Stimulated activated CD8-positive, alpha-beta memory T cell treated with anti-CD3 and anti-CD28 coated beads, Interleukin-7, amount 100 ng/mL, for 4 hours (primary cell): ENCODE measurements around the gene MCOLN1.

ENCODE experiments used
- DNase-seq, 2 donors: peaks; one replicate each; pipeline ENCODE4 v3.0.0-alpha.2; 2020; ENCODE audit warnings: low read depth in 2 of 2

Gene MCOLN1

DNA sequence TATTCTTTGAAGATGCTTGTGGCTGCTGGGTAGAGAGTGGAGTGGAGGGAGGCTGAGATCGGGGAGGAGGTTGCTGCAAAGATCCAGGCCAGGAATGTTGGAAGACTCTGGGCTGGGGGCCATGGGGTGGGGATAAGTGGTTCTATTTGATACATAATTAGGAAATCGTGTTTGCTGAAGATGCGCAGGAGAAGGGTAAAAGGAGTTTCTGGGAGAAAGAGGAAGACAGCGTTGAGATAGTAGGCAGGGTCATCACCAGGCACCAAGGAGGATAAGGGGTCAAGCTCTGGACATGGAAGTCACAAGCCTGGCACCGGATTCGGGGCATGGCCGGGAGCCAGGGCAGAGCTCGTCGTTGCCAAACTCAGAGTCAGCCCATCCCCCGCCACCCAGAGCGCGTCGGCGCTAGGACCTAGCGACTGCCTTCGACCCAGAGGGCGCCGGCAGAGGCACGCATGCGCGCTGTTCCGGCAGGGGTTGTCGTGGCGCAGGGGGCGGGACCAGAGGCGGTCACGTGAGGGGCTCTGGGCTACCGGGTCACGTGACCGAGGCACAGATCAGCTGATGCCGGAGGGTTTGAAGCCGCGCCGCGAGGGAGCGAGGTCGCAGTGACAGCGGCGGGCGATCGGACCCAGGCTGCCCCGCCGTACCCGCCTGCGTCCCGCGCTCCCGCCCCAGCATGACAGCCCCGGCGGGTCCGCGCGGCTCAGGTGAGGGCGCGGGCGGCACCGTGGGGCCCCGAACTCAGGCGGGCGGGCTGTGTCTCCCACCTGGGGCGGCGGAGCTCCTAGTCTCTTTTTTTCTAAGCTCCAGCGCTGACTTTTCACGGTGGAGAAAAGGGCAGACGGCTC, at the start of gene MCOLN1:
TSS of gene MCOLN1 (plus strand) at position 553 of the 851 bp plus-strand sequence. CDS start at position 680, 127 bp downstream.
- peak; percentile 98 to 99 for DNase-seq

DNA sequence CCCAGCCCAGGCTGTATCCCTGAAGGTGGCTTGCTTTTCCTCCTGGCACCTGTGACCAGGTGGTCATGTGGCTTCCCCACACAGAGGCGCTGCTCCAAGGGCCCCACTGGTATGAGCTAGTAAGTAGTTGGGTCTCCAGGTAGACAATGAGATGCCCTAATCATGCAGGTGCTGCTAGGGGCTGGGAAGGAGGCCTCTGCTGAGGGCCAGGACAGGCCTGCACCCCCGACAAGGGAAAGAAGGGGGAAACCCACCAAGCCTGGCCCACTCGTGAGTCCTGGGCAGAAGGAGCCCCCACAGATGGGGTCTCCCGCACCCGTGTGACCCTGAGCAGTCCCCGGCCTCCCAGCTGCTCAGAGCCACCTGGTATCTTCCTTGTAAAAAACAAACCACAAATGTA, 46.8 kb upstream of the MCOLN1 start:
- no peak for DNase-seq

DNA sequence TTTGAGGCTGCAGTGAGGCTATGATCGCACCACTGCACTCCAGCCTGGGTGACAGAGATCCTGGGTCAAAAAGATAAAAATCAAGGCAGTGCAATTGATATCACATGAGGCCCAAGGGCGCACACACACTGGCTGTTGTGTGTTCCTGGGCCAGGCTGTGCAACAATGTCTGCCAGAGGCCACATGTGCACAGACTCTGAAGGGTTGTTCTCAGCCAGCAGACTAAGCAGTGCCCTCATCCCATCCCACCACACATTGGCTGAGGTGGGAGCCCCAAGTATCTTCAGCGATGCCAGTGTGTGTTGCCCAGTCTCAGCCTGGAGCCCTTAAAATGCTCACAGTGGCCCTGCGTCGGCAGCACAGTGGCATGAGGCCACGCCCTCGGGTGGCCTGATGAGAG, 46.2 kb upstream of the MCOLN1 start:
- no peak for DNase-seq

DNA sequence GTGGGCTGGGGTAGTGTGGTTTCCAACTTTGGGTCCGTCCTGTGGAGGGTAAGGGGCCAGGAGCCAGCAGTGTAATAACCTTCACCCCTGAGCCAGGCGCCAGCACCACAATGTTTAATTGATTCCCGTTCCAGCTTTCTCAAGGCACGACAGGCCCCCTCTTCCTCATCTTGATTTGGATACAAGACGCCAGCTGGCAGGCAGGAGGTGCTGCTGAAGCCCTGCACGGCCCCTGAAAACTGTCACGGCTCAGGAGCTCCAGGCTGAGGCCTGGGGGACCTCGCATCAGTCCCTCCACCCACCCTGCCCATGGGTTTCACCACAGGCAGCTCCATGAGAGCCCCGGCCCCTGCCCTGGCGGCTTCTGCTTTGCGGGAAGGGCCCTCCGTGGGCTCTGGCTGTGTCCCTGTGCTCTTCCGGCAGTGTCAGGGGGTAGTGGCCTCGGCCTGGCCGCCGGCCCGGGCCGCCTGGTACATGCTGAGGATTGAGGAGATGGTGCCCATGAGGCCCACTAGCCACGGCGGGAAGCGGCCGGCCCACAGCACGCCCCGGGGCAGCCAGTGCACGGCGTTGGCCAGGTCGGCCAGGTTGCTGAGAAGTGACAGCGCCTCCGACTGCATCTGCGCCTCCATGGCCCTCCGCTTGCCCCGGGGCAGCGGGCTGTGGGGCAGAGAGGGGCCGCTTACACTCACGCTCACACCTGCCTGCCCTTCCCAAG, 45.5 kb upstream of the MCOLN1 start:
- no peak for DNase-seq

DNA sequence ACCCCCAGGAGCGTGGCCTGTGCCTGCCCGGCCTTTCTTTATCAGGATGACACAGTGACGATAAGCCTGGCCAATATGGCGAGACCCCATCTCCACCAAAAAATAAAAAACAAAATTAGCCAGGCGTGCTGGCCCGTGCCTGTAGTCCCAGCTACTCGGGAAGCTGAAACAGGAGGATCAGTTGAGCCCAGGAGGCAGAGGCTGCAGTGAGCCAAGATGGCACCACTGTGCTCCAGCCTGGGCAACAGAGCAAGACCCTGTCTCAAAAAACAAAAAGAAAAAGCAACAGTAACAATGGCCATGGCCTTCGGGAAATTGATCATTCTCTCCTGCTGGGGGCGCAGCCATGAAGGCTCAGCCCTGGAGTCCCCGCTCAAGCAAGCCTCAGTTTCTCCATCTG, 44.7 kb upstream of the MCOLN1 start:
- no peak for DNase-seq

DNA sequence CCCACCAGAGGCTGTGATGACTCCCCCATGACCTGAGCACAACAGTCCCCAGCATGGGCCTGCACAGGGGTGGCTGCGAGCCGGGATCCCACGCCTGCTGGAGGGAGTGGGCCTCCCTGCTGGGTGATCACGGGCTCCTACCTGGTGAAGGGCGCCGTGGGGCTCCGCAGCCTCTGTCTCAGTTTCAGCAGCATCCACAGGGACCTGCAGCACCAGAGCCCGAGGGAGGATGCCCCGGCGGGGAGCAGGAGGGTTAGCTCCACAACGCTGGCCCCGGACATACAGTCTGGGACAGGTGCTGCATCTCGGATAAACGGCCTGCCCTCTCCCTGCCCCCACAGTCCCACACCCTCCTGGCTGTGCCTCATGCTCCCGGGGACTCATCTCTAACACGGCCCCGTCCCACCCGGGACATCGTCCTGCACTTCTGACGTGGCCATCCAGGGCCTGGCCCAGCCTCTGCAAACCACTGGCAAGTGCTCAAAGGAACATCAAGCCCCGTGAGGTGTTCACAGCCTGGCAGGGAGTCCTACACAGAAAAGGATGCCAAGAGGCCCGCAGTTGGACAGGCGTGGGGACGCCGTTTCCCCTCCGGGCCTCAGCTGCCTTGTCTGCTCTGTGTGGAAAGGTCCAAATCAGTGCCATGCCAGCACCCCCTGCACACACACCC, 44.1 kb upstream of the MCOLN1 start:
- DNase-seq: no peak

DNA sequence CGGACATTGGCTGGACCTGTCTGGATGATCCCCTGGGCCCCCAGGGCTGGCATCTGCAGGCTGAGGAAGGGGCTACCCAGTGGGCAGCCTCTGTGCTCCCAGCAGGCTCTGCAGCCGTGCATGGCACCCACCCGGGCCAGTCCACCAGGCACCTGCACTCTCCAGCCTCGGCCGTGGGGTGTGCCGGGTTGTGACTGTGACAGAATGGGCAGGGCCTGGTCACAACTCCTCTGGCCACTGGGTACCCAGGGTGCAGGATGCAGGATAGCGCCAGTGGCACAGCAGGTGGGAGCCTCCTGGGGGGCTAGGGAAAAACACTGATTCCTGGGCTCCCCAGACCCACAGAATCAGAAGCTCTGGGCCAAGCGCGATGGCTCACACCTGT, 43.6 kb upstream of the MCOLN1 start:
- DNase-seq: no peak

DNA sequence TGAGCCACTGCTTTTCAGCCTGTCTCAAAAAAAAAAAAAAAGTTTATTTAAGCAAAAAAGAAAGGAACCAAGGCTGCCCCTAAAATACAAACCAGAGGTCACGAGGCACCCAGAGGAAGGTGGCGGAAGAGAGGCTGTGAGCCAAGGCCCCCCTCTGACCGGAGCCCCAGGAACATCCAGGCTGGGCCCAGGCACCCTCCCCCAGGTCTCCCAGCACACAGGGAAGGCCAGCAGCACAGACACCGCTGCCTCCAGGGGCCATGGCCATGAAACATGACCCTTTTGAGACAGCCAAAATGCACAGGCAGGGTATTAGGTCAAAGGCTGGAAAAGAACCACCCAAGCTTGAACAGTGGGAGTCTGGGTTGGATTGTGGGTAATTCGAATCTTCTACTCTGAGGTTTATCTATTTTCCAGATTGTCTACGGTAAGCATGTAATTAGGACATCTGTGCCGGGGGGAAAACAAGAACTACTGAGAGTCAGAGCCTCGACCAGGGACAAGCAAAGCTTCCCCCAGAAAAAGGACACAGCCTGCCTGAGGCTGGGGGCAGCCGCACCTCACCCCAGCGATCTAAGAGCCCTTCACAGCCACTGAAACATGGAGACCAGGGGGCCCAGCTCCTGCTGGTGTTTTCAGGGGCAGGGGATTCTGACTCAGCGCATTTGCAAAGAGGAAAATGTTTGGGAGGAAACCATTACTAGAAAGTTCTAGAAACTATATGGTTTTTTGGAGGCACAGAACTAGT, 42.0 kb upstream of the MCOLN1 start:
- no peak for DNase-seq

DNA sequence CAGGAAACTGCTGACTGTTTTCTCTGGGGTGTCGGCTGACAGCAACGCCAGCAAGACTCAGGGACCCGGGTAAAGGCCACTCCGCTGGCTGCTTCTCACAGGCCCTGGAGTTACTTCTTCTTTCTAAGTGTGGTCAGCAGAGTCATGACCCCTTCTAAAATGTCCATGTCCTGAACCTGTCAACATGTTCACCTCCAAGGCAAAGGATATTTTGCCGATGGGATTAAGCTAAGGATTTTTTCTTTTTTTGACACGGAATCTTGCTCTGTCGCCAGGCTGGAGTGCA, 41.5 kb upstream of the MCOLN1 start:
- no peak for DNase-seq

DNA sequence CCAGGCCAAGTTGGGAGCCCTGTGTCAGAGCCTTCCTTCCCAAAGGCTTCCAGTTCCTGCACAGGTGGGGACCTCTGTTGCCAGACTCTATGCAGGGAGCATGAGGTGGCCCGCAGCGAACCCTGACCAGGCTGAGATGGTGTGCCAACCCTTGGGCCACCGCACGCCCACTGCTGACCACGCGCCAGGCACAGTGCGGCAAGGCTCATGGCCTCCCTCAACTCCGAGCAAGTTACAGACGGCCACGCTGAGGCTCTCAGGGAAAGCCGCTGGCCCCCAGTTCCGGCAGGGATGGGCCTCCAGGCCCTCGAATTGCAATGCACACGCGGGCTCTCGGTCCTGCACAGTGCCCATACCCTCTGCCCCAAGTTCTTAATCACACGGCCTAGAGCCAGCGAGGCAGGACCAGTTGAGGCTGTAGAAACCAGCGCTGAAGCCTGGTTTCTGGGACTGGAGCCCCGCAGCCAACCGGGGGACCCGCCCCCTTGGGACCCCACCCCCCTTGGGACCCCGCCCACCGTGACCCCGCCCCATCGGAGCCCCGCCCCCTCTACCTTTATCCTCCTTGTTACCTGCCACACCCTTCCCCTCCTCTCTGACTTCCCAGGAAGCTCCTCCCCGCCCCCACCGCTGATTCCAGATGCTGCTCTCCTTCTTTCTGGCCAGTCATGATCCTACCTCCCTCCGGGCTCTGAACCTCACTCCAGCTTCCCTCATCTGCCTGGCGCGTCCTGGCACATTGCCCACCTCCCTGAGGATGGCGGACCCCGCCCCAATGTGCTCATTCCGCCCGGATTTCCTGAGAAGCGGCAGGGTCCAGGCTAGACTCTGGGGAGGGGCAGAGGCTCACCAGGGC, 39.6 kb upstream of the MCOLN1 start:
- no peak for DNase-seq

DNA sequence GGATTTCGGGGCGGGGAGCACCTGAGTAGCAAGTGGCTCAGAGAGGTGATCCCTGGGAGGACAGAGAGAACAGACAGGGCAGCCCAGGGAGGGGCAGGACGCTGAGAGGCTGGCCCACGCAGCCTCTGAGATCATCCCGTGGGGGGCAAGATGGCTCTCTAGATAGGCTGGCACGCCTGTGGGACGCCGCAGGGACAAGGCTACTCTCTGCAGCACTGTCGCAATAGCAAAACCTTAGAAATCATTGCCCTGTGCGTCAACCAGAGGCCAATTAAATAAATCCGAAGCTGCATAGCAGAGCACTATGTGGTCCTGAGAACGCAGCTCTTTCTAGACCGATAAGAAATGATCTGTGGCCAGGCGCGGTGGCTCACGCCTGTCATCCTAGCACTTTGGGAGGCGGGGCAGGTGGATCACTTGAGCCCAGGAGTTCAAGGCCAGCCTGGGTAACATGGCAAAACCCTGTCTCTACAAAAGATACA, 38.7 kb upstream of the MCOLN1 start:
- DNase-seq: no peak

DNA sequence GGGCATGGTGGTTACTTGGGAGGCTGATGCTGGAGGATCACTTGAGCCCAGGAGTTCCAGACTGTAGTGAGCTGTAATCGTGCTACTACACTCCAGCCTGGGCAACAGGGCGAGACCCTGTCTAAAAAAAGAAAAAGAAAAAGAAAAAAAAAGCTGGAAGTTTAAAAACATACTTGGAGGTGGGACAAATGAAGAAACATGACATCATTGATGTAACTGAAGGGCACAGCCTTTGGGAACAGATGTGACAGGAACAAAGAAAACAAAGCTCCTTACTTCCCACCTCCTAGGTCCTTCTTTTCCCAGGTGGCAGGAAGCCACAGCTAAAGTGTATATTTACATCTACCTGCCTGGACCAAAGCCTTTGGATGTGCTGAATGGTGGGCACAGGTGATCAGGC, 35.5 kb upstream of the MCOLN1 start:
- DNase-seq: no peak

DNA sequence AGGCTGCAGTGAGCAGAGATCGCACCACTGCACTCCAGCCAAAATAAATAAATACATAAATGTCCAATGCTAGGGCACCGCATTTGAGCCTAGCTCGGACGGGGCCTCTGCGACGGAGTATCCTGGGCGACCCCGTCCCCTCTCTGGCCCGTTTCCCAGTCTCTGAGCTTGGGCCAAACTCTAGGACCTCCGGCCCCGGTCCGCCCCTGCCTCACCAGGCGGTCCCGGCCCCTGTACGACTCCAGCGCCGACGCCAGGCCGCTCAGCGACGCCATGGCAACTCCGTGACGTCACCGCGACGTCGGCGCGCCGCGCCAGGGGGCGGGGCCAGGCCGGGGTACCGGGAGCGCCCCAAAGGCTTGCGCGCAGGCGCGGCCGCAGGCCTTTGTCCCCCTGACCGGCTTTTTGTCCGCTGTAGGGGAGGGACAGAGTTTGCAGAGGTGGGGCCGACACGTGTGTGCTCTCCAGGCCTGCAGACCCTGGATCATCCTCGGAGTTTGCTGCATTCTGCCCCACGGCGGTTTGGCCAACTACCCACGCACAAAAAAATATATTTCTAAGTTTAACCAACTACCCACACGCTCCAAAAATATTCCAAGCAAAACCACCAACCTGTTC, 33.6 kb upstream of the MCOLN1 start, which contains the start of gene PEX11G:
TSS of gene PEX11G (minus strand) at position 300 of the 618 bp plus-strand sequence. CDS start at position 275, 25 bp downstream.
- peak; percentile 74 to 84 for DNase-seq

DNA sequence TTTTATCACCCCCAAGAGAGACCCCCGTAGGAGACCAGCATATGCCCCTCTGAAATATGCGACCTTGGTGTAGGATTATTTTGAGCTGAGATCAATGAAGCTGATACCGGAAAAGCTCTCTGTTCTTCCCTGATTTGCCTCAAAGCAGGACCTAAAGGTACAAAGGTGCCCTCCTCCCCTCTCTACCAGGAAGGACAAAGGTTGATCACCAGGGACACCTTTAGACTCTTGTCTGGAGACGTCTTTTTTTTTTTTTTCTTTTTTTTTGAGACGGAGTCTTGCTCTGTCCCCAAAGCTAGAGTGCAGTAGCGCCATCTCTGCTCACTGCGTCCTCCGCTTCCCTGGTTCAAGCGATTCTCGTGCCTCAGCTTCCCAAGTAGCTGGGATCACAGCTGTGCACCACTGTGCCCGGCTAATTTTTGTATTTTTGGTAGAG, 32.8 kb upstream of the MCOLN1 start:
- no peak for DNase-seq

DNA sequence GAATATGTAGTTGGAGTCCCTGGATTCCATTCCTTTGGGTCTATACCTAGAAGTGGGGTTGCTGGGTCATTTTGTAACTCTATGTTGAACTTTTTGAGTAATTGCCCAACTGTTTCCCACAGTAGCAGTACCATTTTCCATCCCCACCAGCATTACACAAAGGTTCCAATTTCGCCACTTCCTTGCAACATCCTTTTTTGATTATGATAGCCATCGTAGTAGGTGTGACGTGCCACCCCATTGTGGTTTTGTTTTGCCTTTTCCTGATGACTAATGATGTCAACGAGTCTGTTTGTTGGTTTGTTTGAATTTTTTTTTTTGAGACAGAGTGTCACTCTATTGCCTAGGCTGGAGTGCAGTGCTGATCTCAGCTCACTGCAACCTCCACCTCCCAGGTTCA, 30.3 kb upstream of the MCOLN1 start:
- DNase-seq: peak in 1 of 2 donors; percentile 30

DNA sequence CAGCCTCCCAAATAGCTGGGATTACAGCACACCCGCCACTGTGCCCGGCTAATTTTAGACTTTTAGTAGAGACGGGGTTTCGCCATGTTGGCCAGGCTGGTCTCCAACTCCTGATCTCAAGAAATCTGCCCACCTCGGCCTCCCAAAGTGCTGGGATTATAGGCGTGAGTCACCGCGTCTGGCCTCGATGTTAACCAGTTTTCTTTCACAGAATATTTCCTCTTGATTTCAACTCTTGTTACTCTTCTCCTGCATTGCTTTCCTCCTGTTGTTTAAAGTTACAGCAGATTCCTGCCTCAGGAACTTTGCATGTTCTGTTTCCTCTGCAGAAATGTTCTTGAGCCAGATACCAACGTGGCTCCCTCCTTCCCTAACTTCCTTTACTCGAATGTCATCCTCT, 29.9 kb upstream of the MCOLN1 start:
- DNase-seq: no peak

DNA sequence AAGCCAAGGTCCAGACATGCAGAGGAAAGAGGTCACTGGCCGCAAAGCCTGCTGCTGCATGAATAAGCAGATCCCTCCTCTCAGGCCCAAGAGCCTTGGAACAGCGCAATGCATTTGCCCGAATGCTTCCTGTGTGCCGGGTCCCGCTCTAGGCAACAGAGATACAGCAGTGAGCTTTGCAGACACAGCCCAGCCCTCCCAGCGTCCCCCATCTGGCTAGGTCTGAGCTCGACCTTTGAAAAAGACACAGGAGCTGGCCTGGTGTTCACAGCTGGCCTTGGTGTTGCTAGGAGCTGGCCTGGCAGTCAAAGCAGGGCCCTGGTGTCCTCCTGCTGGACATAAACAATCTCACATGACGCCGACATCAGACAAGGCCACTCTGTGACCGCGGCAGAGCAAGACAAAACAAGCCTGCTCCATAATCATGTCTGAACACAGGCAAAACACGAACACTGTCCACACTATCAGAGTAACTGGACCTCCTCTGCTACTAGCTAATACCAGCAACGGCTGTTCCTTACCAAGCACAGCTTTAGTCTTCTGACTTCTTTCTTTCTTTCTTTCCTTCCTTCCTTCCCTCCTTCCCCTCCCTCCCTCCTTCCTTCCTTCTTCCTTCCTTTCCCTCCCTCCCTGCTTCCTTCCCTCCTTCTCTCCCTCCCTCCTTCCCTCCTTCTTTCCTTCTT, 27.9 kb upstream of the MCOLN1 start:
- no peak for DNase-seq

DNA sequence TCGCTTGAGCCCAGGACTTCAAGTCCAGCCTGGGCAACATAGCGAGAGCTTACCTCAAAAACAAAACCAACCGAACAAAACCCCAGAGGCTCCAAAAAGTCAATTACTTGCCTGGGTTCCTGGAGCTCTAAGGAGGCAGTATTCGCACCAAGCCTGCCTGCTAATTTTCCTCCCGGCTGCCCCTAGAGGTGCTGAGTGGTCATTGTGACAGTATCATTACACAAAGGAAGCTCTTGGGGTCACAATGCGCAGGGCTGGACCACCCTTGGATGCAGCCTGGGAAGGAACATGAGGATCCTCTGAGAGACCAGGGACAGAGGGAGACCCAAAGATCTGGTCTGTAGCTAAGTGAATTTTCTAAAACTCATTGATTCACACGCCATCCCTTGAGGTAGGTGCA, 25.1 kb upstream of the MCOLN1 start:
- DNase-seq: no peak

DNA sequence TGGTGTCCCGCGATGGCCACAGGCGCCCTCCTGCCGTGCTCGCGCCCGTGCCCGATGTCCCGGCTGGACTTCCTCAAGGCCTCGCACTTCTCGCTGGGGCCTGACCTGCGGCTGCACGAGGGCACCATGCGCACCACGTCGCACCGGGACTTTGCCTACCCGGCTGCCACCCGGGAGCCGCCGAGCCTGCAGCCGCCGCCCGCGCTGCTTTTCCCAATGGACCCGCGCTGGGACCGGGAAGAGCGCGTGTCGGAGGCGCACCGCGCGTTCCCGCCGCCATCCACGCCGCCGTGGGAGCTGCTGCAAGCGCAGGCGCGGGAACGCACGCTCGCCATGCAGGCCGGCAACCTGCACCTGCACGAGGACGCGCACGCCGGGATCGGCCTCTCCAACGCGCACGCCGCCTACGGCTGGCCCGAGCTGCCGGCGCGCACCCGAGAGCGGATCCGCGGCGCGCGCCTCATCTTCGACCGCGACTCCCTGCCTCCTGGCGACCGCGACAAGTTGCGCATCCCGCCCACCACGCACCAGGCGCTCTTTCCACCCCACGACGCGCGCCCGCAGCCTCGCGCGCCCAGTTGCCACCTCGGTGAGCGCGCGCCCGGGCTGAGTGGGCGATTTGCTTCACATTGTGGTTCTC, 21.5 kb upstream of the MCOLN1 start:
- DNase-seq: no peak
